Measurements from ENCODE around the gene PDILT.
"Not testable (repeated sequence)": the region's sequence is repeated elsewhere in the genome, so short reads cannot be mapped to it uniquely, and the experiment has no call there.

DNA sequence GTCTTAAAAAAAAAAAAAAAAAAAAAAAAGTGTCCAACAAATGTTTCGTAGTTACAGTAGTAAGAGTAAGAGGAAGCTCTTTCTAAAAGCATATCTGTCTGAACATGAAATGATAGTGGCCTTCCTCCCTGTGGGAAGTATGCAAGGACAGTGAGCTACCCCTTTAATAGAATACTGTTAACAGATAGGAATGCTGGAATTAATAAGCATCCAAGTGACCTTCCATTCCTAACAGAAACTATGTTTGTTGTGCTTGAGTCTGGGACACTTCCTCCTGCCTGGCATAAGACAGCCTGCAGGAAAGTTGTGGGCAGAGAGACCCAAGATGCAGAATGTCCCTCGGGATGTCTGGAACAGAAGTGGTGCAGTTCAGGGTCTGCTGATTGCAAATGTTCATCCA, 34.4 kb upstream of the PDILT start:
- TF ChIP-seq, protein P1, sequence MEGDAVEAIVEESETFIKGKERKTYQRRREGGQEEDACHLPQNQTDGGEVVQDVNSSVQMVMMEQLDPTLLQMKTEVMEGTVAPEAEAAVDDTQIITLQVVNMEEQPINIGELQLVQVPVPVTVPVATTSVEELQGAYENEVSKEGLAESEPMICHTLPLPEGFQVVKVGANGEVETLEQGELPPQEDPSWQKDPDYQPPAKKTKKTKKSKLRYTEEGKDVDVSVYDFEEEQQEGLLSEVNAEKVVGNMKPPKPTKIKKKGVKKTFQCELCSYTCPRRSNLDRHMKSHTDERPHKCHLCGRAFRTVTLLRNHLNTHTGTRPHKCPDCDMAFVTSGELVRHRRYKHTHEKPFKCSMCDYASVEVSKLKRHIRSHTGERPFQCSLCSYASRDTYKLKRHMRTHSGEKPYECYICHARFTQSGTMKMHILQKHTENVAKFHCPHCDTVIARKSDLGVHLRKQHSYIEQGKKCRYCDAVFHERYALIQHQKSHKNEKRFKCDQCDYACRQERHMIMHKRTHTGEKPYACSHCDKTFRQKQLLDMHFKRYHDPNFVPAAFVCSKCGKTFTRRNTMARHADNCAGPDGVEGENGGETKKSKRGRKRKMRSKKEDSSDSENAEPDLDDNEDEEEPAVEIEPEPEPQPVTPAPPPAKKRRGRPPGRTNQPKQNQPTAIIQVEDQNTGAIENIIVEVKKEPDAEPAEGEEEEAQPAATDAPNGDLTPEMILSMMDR (IDR thresholded peaks at IDR 0.05): not testable (repeated sequence)
- not testable (repeated sequence) for TF ChIP-seq POLR2A (IDR thresholded peaks at IDR 0.05)

All from lower leg skin (tissue), 3 donors.